Anterior cingulate cortex (tissue), 58 donors: Measurements from ENCODE around the gene BMERB1.
"Not testable (repeated sequence)": the region's sequence is repeated elsewhere in the genome, so short reads cannot be mapped to it uniquely, and the experiment has no call there.

ENCODE experiments used
- DNase-seq, 58 donors: peaks; one replicate each; lab custom pipeline; 2025; lab: John Stamatoyannopoulos, UW

Gene BMERB1

DNA sequence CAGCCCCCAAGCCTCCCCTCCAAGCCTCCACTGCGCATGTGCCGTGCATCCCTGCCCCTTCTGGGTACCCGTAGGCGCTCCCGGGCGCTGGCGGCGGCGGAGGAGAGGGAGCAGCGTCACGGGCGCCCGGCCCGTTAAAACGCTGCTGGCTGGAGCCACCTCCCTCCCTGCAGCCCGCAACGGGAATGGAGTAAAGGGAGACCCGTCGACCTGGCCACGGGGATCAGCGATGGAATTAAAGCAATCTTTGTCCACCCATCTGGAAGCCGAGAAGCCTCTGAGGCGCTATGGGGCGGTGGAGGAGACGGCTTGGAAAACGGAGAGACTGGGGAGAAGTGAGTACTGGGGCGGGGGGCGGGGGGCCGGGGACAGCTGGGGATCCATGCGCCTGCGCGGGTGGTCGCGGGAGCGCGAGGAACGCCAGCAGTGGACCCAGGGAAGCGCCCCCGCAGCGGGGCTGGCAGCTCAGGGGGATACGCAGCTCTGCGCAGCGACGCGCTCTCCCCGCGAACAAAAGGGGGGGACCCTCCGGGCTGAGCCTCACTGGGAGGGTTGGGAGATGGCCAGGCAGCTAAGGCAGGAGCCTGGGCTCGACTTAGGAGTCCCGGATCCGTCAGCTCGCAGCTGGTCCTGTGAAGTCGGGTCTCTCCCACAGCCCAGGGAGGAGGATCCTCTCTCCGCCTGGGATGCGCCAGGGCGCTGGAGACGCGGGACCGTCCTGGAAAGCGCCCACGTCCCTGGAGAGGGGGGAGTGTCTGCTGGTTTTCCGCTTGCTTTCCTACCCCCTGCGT, at the start of gene BMERB1:
Gene BMERB1, plus strand, starts transcription at position 164 of the 791 bp plus-strand sequence. Its CDS starts 66 bp downstream, at position 230.
- DNase-seq: peak in 57 of 58 donors; percentile 54 to 91 (median 79)

DNA sequence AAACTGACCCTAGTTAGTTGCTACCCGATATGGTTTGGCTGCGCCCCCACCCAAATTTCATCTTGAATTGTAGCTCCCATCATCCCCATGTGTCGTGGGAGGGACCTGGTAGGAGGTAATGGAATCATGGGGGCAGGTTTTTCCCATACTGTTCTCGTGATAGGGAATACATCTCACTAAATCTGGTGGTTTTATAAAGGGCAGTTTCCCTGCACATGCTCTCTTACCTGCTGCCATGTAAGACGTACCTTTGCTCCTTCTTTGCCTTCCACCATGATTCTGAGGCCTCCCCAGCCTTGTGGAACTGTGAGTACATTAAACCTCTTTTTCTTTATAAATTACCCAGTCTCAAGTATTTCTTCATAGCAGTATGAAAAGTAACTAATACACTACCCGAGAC, 46.3 kb upstream of the BMERB1 start:
- not testable (repeated sequence) for DNase-seq

DNA sequence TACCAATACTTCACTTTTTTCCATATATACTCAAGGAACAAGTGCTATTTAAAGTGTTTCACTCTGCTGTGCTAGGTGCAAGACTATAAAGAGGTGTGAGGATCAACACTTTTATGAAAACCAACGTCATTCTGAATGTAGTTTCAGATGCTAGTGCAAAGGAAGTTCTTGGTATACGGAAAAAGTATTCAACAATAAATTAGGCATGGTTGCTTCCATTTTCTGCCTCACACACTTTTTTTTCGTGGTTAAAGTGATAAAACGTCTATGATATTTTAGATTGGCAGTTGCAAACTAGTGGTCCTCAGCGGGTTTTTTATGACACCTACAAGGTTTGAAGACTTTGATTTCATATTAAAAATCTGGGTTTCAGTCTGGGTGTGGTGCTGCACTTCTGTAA, 44.5 kb upstream of the BMERB1 start:
- not testable (repeated sequence) for DNase-seq

DNA sequence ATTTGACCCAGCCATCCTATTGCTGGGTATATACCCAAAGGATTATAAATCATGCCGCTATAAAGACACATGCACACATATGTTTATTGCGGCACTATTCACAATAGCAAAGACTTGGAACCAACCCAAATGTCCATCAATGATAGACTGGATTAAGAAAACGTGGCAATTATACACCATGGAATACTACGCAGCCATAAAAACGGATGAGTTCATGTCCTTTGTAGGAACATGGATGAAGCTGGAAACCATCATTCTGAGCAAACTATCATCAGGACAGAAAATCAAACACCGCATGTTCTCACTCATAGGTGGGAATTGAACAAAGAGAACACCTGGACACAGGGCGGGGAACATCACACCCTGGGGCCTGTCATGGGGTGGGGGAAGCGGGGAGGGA, 41.4 kb upstream of the BMERB1 start:
- DNase-seq: not testable (repeated sequence)

DNA sequence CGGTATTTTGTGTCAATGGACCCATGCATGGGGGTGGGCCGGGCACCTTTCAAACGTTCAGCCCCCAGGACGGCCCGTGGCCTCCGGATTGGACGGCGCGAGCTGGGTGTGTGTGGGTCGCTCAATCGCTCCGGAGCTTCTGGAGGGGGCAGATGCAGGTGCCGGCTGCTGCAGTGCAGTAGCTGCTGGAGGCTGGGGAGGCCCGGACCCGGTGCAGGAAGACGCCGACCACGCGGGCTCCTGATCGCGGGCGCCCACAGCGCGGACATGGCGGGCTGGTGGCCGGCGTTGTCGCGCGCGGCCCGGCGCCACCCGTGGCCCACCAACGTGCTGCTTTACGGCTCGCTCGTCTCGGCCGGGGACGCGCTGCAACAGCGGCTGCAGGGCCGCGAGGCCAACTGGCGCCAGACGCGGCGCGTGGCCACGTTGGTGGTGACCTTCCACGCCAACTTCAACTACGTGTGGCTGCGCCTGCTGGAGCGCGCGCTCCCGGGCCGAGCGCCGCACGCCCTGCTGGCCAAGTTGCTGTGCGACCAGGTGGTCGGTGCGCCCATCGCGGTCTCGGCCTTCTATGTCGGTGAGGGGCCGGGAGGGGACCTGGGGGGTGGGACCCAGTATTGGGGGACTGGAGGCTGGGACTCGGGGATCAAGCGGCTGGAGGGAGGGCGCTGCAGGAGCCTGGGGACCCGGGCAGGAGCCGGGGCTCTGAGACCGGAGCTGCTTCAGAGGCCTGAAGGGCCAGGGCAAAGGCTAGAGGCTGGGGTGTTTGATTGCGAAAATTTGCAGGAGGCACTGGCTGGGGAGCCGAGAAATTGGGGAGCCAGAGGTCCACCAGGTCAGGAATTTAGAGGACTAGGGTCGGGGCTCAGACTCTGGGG, 38.5 kb upstream of the BMERB1 start, which contains the start of gene MPV17L:
Gene MPV17L, plus strand, starts transcription at position 124 of the 878 bp plus-strand sequence. Its CDS starts 144 bp downstream, at position 268.
- DNase-seq: peak in 54 of 58 donors; percentile 6 to 74 (median 41)

GRCh38 chr16:15396509-15396829, 37.9 kb upstream of the BMERB1 start:
- DNase-seq: not testable (repeated sequence)

DNA sequence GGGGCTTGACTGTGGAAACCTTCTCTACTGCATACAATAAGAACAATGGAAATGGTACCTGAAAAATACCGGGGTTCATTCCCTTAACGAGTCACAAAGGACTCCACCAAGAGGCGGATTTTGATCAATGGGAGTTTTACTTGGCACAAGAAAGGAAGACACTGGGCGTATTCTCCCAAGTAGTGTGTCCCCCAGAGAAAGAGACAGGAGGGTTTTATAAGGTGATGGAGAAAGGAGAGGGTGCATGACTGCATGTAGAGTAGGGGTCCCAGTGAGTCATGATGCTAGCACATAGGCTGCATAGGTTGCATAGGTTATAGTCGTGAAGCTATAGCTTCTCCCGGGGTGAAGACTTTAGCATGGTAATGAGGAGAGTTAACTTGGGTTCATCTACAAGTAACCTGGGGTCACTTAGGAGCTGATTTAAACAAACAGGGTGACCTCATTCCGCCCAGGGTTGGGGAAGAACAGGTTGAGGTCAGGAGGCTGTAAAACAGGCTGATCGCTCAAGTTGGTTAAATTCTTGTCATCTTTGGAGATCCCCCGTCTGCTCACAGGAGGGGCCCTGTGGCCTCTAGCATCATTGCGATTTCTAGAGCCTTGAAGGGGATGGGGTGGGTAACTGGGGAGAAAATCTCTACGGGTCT, 37.3 kb upstream of the BMERB1 start:
- no peak for DNase-seq

- DNase-seq: no peak
These were observed 35.6 kb upstream of the BMERB1 start for GRCh38 chr16:15398618-15399316.

DNA sequence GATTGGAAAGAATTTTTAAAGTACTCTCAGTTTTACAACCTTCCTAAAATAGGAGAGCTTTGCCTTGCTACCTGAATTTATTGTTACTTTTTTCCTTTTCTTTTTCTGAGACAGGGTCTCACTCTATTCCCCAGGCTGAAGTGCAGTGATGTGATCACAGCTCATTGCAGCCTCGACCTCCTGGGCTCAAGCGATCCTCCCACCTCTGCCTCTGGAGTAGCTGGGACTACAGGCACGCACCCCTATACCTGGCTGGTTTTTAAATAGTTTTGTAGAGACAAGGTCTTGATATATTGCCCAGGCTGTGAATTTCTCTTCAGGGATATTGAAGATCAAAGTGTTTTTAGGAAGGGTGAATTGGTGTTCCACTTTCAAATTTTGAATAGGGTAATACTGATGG, 35.1 kb upstream of the BMERB1 start:
- no peak for DNase-seq

- DNase-seq: not testable (repeated sequence)
These were observed 34.1 kb upstream of the BMERB1 start for GRCh38 chr16:15400314-15400713.

DNA sequence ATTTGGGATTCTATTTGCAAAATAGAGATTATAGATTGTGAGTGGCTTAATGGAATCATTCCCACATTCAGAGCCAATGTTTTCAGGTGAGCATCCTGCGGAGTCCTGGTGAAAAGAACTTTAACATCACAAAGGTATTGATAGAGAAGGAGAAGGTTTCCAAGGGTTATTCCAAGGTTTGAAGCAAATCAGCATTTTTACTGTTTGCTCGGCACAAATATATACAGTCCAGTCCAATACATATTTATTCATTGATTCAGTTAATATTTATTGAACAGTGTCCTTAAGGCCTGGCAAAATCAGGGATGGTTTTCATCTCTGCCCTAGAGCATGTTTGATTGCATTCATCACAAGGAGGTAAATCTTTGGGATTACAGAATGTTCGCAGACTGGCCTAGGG, 32.4 kb upstream of the BMERB1 start:
- no peak for DNase-seq

DNA sequence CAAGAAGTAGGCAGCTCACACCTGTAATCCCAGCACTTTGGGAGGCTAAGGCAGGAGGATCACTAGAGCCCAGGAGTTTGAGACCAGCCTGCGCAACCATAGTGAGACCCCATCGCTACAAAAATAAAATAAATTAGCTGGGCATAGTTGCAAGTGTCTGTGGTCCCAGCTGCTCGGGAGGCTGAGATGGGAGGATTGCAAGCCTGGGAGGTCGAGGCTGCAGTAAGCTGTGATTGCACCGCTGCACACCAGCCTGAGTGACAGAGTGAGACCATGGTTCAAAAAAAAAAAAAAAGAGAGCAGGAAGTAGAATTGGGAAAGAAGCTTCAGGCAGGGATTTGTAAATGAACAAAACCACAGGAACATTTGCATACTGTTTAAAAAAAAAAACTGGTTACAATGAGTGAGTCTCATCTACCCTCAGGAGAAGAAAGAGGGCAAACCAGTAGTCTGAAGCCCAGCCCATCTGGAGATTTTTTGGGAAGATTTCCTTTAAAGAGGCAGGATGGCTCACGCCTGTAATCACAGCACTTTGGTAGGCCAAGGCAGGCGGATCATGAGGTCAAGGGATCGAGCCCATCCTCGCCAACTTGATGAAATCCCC, 30.9 kb upstream of the BMERB1 start:
- no peak for DNase-seq

DNA sequence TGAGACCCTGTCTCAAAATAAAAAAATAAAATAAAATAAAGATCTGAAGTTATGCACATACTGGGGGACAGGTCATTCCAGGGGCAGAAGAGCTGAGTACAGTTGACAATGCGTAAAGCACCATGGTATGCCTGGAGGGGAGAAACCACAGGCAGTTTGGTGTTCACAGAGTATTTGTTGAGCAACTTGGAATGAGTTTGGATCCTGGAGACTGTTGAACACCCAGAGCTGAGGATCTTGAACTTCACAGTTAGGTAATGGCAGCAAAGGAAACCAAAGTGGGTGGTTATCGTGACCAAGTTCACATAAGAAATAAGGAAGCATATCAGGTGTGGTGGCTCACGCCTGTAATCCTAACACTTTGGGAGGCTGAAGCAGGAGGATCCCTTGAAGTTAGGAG, 30.3 kb upstream of the BMERB1 start:
- DNase-seq: not testable (repeated sequence)

GRCh38 chr16:15404792-15405191, 29.6 kb upstream of the BMERB1 start:
- DNase-seq: peak in 1 of 58 donors; percentile 21

DNA sequence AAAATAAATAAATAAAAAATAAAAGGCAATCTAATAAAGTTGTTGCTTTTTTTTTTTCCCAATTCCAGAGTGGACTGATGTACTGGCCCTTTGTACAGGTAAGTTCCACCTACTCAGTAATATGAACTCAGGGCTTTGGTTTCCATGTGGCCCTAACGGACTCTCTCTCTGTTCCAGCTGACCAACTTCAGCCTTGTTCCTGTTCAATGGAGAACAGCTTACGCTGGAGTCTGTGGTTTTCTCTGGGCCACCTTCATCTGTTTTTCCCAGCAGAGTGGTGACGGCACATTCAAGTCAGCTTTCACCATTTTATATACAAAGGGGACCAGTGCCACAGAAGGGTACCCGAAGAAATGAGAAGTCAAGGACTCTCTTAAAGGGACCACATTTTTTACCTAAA, 26.6 kb upstream of the BMERB1 start:
- DNase-seq: not testable (repeated sequence)

DNA sequence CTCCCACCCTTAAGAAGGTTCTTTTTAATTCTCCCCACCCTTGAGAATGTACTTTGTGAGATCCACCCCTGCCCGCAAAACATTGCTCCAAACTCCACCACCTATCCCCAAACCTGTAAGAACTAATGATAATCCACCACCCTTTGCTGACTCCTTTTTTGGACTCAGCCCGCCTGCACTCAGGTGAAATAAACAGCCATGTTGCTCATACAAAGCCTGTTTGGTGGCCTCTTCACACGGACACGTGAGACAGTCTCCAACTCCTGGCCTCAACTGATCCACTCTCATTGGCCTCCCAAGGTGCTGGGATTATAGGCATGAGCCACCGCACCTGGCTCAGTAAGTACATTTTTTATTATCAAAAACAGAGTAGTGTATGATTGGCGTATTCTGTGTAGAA, 24.9 kb upstream of the BMERB1 start:
- DNase-seq: not testable (repeated sequence)

DNA sequence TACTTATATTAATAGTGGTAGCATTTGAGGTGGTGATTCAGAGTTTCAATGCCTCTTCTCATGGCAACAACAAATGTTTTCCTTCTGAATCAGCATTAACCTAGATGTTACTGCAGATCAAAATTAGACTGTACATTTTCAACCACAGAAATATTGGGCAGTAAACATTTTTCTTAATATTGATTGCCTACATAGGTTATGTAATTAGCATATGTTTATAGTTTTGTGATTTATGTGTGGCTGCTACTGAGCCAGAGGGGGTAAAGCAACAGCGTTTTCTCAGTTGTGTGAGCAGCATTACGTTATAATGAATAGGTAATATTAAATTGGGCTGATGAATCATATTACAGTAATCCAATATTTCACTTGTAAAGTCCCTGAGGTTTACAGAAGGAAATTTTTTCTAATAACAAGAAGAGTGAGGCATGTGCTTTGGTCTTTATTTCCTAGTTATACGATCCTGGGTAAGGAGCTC, 18.8 kb upstream of the BMERB1 start:
- no peak for DNase-seq

- no peak for DNase-seq
These were observed 17.2 kb upstream of the BMERB1 start for GRCh38 chr16:15417197-15417596.

- no peak for DNase-seq
These were observed 16.2 kb upstream of the BMERB1 start for GRCh38 chr16:15418206-15418605.

DNA sequence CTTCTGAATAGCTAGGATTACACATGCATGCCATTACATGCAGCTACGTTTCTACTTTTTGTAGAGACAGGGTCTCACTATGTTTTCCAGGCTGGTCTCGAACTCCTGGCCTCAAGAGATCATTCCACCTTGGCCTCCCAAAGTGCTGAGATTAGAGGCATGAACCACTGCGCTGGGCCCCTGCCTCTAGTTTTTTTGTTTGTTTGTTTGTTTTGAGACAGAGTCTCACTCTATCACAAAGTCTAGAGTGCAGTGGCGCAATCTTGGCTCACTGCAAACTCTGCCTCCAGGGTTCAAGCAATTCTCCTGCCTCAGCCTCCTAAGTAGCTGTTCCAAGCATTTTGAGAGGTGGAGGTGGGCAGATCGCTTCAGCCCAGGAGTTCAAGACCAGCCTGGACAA, 12.7 kb upstream of the BMERB1 start:
- not testable (repeated sequence) for DNase-seq
